ENCODE measurements around the gene OSM.

DNA sequence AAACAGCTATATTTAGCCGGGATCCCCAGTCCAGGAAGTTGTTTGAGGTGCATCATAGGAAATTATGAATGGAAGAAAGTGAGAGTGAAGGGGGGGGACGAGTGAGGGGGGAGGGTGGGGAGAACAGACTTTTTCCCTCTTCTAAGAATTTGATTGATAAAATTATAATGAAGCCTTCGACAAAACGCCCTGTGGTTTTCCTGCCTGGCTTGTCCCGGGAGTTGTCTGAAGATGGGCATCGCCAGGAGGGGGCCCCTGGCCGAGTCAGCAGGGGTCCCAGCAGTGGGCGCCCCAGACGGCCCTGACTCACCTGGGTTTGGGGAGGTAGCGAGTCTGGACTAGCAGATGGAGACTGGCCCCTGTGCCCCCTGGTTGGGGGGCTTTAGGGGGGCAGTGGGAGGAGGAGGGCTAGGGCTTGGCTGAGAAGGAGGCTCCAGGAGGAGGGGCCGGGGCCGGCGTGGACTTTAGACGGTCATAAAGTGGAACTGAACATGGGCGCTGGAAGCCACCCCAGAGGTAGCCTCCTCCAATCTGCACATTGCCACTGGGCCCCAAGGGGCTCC, 19.8 kb downstream of the OSM start:
- TF ChIP-seq, protein P1, sequence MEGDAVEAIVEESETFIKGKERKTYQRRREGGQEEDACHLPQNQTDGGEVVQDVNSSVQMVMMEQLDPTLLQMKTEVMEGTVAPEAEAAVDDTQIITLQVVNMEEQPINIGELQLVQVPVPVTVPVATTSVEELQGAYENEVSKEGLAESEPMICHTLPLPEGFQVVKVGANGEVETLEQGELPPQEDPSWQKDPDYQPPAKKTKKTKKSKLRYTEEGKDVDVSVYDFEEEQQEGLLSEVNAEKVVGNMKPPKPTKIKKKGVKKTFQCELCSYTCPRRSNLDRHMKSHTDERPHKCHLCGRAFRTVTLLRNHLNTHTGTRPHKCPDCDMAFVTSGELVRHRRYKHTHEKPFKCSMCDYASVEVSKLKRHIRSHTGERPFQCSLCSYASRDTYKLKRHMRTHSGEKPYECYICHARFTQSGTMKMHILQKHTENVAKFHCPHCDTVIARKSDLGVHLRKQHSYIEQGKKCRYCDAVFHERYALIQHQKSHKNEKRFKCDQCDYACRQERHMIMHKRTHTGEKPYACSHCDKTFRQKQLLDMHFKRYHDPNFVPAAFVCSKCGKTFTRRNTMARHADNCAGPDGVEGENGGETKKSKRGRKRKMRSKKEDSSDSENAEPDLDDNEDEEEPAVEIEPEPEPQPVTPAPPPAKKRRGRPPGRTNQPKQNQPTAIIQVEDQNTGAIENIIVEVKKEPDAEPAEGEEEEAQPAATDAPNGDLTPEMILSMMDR (IDR thresholded peaks at IDR 0.05), result no peak
- TF ChIP-seq POLR2A (IDR thresholded peaks at IDR 0.05) (no peak), POLR2AphosphoS5 (IDR thresholded peaks at IDR 0.05) (no peak)

Data from sigmoid colon (tissue), 4 donors.